ENCODE data around the gene FAAP20. TPM values are rescaled to one million over a fixed set of nuclear protein-coding genes. Genes with fewer than 3 reads are reported as not detected.

The FAAP20 gene
- total and polyA plus RNA-seq, 9 of the 15 experiments (the other 6 are each of a cell fraction or from before 2014, with no cell fraction given) = 0.58 to 143 (median 9.9) TPM

DNA sequence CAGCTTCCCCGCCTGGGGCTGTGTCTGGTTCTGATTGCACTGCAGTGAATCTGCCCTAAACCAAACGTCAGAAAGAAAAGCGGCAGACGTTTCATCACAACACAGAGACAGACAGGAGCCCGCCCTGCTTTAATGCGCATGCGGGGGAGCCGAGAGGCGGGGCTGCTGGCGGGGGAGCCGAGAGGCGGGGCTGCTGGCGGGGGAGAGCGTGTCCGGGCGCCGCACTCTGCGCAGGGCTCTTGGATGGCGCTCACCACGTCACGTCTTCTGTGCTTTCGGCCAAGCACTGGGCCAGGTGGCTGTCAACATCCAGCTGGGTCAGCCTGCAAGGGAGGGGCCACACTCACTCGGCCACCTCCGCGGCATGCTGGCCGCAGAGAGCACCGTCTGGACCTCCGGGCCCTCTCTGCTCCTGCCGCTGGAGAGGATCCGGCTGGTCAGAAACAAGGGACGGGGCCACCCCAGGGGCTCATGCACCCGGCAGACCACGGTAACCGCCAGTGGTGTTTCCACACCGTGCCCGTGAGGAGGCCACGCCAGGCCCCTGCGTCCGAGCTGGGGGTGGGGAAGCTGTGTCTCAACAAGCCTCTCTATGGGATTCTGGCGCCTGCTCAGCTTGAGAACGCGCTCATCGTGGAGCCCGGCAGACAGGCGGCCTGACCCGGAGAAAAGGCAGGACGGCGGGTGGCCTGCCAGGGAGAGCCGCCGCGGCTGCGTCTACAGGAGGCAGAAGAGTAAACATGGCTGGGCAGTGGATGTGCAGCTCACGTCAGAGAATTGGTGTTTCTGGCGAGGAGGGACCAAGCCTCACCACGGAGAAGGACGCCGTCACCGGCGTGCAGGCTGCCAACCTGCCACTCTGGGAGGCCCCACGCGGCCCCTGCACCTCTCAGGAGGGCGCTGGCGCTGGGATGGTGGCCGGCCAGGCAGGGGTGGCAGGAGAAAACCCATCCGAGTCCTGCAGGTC, 4.8 kb downstream of the FAAP20 start (continued):
- TF ChIP-seq, protein P1, sequence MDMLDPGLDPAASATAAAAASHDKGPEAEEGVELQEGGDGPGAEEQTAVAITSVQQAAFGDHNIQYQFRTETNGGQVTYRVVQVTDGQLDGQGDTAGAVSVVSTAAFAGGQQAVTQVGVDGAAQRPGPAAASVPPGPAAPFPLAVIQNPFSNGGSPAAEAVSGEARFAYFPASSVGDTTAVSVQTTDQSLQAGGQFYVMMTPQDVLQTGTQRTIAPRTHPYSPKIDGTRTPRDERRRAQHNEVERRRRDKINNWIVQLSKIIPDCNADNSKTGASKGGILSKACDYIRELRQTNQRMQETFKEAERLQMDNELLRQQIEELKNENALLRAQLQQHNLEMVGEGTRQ (CRISPR knock-in tag; IDR thresholded peaks at IDR 0.05) = 0 out of 2 replicates have a peak, but pooled peaks have one; percentile 0
- TF ChIP-seq, protein P2, sequence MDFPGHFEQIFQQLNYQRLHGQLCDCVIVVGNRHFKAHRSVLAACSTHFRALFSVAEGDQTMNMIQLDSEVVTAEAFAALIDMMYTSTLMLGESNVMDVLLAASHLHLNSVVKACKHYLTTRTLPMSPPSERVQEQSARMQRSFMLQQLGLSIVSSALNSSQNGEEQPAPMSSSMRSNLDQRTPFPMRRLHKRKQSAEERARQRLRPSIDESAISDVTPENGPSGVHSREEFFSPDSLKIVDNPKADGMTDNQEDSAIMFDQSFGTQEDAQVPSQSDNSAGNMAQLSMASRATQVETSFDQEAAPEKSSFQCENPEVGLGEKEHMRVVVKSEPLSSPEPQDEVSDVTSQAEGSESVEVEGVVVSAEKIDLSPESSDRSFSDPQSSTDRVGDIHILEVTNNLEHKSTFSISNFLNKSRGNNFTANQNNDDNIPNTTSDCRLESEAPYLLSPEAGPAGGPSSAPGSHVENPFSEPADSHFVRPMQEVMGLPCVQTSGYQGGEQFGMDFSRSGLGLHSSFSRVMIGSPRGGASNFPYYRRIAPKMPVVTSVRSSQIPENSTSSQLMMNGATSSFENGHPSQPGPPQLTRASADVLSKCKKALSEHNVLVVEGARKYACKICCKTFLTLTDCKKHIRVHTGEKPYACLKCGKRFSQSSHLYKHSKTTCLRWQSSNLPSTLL (IDR thresholded peaks at IDR 0.05) = no peak
- no peak for TF ChIP-seq HDAC3 (IDR thresholded peaks at IDR 0.05; ENCODE audit: borderline replicate concordance, partially characterized antibody)
- TF ChIP-seq, protein P3, sequence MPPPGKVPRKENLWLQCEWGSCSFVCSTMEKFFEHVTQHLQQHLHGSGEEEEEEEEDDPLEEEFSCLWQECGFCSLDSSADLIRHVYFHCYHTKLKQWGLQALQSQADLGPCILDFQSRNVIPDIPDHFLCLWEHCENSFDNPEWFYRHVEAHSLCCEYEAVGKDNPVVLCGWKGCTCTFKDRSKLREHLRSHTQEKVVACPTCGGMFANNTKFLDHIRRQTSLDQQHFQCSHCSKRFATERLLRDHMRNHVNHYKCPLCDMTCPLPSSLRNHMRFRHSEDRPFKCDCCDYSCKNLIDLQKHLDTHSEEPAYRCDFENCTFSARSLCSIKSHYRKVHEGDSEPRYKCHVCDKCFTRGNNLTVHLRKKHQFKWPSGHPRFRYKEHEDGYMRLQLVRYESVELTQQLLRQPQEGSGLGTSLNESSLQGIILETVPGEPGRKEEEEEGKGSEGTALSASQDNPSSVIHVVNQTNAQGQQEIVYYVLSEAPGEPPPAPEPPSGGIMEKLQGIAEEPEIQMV (tag; conservative IDR thresholded peaks at IDR 0.05; ENCODE audit: low read depth) = no peak
- 0 out of 2 replicates have a peak, but pooled peaks have one; percentile 59 for TF ChIP-seq KLF16 (IDR thresholded peaks at IDR 0.05)
- TF ChIP-seq, protein P4, sequence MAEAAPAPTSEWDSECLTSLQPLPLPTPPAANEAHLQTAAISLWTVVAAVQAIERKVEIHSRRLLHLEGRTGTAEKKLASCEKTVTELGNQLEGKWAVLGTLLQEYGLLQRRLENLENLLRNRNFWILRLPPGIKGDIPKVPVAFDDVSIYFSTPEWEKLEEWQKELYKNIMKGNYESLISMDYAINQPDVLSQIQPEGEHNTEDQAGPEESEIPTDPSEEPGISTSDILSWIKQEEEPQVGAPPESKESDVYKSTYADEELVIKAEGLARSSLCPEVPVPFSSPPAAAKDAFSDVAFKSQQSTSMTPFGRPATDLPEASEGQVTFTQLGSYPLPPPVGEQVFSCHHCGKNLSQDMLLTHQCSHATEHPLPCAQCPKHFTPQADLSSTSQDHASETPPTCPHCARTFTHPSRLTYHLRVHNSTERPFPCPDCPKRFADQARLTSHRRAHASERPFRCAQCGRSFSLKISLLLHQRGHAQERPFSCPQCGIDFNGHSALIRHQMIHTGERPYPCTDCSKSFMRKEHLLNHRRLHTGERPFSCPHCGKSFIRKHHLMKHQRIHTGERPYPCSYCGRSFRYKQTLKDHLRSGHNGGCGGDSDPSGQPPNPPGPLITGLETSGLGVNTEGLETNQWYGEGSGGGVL (CRISPR knock-in tag; IDR thresholded peaks at IDR 0.05) = no peak
- peak; percentile 91 for TF ChIP-seq CXXC5 (CRISPR knock-in tag; IDR thresholded peaks at IDR 0.05)
- no peak for TF ChIP-seq ELF2 (CRISPR knock-in tag; IDR thresholded peaks at IDR 0.05)
- TF ChIP-seq SPI1 (IDR thresholded peaks at IDR 0.05; ENCODE audit: borderline replicate concordance, low read depth, low read length) = no peak
